NCI-H2107 (cell line): ENCODE results near the gene MIEF1.

Experiments
- DNase-seq: peaks from one replicate; lab custom pipeline; 2025; lab: John Stamatoyannopoulos, UW

The MIEF1 gene

GRCh38 chr22:39558254-39558727 is 56.2 kb downstream of the MIEF1 start:
- no peak for DNase-seq

GRCh38 chr22:39558950-39559349 is 56.9 kb downstream of the MIEF1 start:
- no peak for DNase-seq

- DNase-seq, result no peak
Measured at GRCh38 chr22:39559456-39560105, 57.5 kb downstream of the MIEF1 start.

GRCh38 chr22:39560127-39560526 is 58.0 kb downstream of the MIEF1 start:
- no peak for DNase-seq

- DNase-seq, result no peak
Measured at GRCh38 chr22:39562839-39563489, 60.9 kb downstream of the MIEF1 start.

- DNase-seq, result no peak
Measured at GRCh38 chr22:39563571-39564428, 61.7 kb downstream of the MIEF1 start.

GRCh38 chr22:39565414-39565944 is 63.4 kb downstream of the MIEF1 start:
- no peak for DNase-seq

GRCh38 chr22:39567135-39567946 is 65.3 kb downstream of the MIEF1 start:
- DNase-seq, result no peak
